NCI-H1417 treated with DMSO at 0.1 percent for 48 hours (cell line): ENCODE results near the gene ARHGAP26.

Experiments used
- DNase-seq: peaks from one replicate; lab custom pipeline; 2025; lab: John Stamatoyannopoulos, UW

Gene ARHGAP26

GRCh38 chr5:143037071-143037470, 266.9 kb downstream of the ARHGAP26 start:
- no peak for DNase-seq

- no peak for DNase-seq
Observed at GRCh38 chr5:143037708-143038107, 267.5 kb downstream of the ARHGAP26 start.

- DNase-seq, result no peak
Observed at GRCh38 chr5:143040622-143041021, 270.4 kb downstream of the ARHGAP26 start.

GRCh38 chr5:143041461-143041860, 271.3 kb downstream of the ARHGAP26 start:
- no peak for DNase-seq

GRCh38 chr5:143041972-143042770, 272.0 kb downstream of the ARHGAP26 start:
- no peak for DNase-seq

- no peak for DNase-seq
Observed at GRCh38 chr5:143044265-143044664, 274.1 kb downstream of the ARHGAP26 start.

- no peak for DNase-seq
Observed at GRCh38 chr5:143045062-143045461, 274.9 kb downstream of the ARHGAP26 start.

- no peak for DNase-seq
Observed at GRCh38 chr5:143046314-143046713, 276.1 kb downstream of the ARHGAP26 start.

GRCh38 chr5:143047091-143047490, 276.9 kb downstream of the ARHGAP26 start:
- DNase-seq, result no peak

- DNase-seq, result no peak
Observed at GRCh38 chr5:143050183-143050582, 280.0 kb downstream of the ARHGAP26 start.

- no peak for DNase-seq
Observed at GRCh38 chr5:143051244-143052058, 281.3 kb downstream of the ARHGAP26 start.

- DNase-seq, result no peak
Observed at GRCh38 chr5:143052967-143053682, 282.9 kb downstream of the ARHGAP26 start.

- no peak for DNase-seq
Observed at GRCh38 chr5:143053780-143054179, 283.6 kb downstream of the ARHGAP26 start.

- no peak for DNase-seq
Observed at GRCh38 chr5:143054480-143054941, 284.3 kb downstream of the ARHGAP26 start.

GRCh38 chr5:143055596-143056338, 285.6 kb downstream of the ARHGAP26 start:
- no peak for DNase-seq

- DNase-seq, result no peak
Observed at GRCh38 chr5:143056339-143056704, 286.1 kb downstream of the ARHGAP26 start.

GRCh38 chr5:143056792-143057579, 286.8 kb downstream of the ARHGAP26 start:
- DNase-seq, result no peak

- DNase-seq, result no peak
Observed at GRCh38 chr5:143057580-143057999, 287.4 kb downstream of the ARHGAP26 start.

GRCh38 chr5:143059355-143059754, 289.2 kb downstream of the ARHGAP26 start:
- no peak for DNase-seq

GRCh38 chr5:143059976-143060765, 290.0 kb downstream of the ARHGAP26 start:
- DNase-seq, result no peak
